Measurements from ENCODE around the gene ORC1. TPM values are rescaled to one million over a fixed set of nuclear protein-coding genes. Genes with fewer than 3 reads are reported as not detected.
A peak's percentile ranks its signal among the peaks of the same experiment; 100 is the strongest.

ORC1 gene
- total RNA-seq, 1 donor from 2014 or later = 4.7 TPM

GRCh38 chr1:52435211-52435610 lies 31.0 kb upstream of the ORC1 start:
- no peak overlapping the region for H3K4me3 Mint-ChIP-seq
- no peak for DNase-seq (ENCODE audit: low spot score in 2 of 2, unreplicated experiment in 2 of 2)
- H3K27ac Mint-ChIP-seq = no peak overlapping the region
- H3K9me3 Mint-ChIP-seq = no peaks in the 10 kb centered on the region
- no peaks in the 10 kb centered on the region for H3K27me3 Mint-ChIP-seq (ENCODE audit: low read depth)
- peaks cover 48% of the 10 kb centered on the region for H3K36me3 Mint-ChIP-seq
- H3K4me1 Mint-ChIP-seq = no peaks in the 10 kb centered on the region
- TF ChIP-seq CTCF (IDR thresholded peaks at IDR 0.05; ENCODE audit: unreplicated experiment) = no peak

GRCh38 chr1:52432807-52433206 lies 28.6 kb upstream of the ORC1 start:
- Mint-ChIP-seq H3K4me3 (no peak overlapping the region), H3K36me3 (peaks cover 38% of the 10 kb centered on the region), H3K9me3 (no peaks in the 10 kb centered on the region), H3K4me1 (peaks cover 2% of the 10 kb centered on the region), H3K27me3 (ENCODE audit: low read depth) (no peaks in the 10 kb centered on the region), H3K27ac (no peak overlapping the region)
- TF ChIP-seq CTCF (IDR thresholded peaks at IDR 0.05; ENCODE audit: unreplicated experiment) = no peak
- no peak for DNase-seq (ENCODE audit: low spot score in 2 of 2, unreplicated experiment in 2 of 2)

DNA sequence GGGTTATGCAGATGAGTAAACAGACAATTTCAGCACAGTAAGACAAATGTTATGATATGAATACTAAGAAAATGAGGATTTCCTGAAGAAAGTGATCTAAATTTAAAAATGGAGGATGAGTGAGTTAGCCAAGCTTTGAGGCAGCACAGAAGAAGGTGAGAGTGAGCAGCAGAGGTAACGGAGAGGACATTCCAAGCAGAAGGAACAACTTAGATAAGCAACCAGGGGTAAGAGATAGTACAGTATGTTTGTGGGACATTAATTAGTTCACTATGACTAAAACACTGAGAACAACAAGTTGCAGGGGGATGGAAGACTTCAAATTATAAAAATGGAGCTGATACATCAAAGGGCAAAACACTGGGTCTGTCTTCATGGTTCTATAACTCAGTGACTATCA lies 22.9 kb upstream of the ORC1 start:
- H3K4me3 Mint-ChIP-seq = no peak overlapping the region
- H3K36me3 Mint-ChIP-seq = peaks cover 27% of the 10 kb centered on the region
- TF ChIP-seq CTCF (IDR thresholded peaks at IDR 0.05; ENCODE audit: unreplicated experiment) = no peak
- H3K9me3 Mint-ChIP-seq = no peaks in the 10 kb centered on the region
- H3K4me1 Mint-ChIP-seq = peaks cover 25% of the 10 kb centered on the region
- DNase-seq (ENCODE audit: low spot score in 2 of 2, unreplicated experiment in 2 of 2) = no peak
- no peaks in the 10 kb centered on the region for H3K27me3 Mint-ChIP-seq (ENCODE audit: low read depth)
- H3K27ac Mint-ChIP-seq = peak overlapping the region; percentile 11

DNA sequence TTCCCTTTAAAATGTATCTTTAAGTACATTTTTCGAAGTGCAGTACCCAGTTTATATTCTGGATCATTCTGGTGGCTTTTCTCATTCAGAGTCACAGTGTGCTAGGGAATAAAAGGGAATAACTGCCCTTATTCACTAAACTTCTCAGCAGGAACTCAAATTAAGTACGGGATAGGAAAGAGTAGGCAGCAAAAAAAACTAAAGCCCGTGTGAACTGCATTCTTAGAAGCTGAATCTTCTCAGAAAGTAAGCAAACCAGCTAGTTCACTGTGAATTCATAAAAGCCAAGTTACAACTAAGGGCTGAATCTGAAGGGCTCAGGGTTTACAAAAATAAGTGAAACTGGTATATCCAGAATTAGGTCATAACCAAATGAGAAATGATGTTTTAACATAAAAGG lies 22.1 kb upstream of the ORC1 start:
- no peak overlapping the region for H3K4me3 Mint-ChIP-seq

GRCh38 chr1:52424813-52425212 lies 20.6 kb upstream of the ORC1 start:
- Mint-ChIP-seq H3K9me3 (no peaks in the 10 kb centered on the region), H3K27ac (no peak overlapping the region)
- TF ChIP-seq CTCF (IDR thresholded peaks at IDR 0.05; ENCODE audit: unreplicated experiment) = no peak

More for the DNA sequence above, 22.1 kb upstream of the ORC1 start:
- no peak for DNase-seq (ENCODE audit: low spot score in 2 of 2, unreplicated experiment in 2 of 2)
- peaks cover 25% of the 10 kb centered on the region for H3K4me1 Mint-ChIP-seq
- H3K27me3 Mint-ChIP-seq (ENCODE audit: low read depth) = no peaks in the 10 kb centered on the region
- no peak for TF ChIP-seq CTCF (IDR thresholded peaks at IDR 0.05; ENCODE audit: unreplicated experiment)
- peak overlapping the region; percentile 77 for H3K27ac Mint-ChIP-seq
- peaks cover 24% of the 10 kb centered on the region for H3K36me3 Mint-ChIP-seq
- H3K9me3 Mint-ChIP-seq = no peaks in the 10 kb centered on the region

DNA sequence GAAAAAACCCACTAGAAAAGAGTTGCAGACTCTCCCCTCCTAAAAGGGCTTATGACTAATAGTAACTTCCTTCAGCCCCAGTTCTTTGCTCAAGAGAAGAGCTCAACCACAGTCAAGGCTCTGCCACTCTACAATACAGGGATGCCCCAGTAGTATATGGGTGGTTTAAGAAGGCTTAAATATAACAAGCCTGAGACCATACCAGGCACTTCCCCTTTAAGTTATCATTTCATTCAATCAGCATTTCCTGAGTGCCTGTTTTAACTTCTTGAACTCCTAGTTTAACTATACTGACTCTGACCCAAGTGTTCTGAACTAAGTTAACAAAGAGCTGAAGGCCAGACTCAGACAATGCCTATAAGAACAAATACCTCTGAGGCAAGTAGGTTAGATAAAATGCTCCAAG lies 20.0 kb upstream of the ORC1 start:
- Mint-ChIP-seq H3K4me1 (peaks cover 25% of the 10 kb centered on the region), H3K27ac (peak overlapping the region; percentile 51), H3K9me3 (no peaks in the 10 kb centered on the region), H3K4me3 (no peak overlapping the region), H3K27me3 (ENCODE audit: low read depth) (no peaks in the 10 kb centered on the region), H3K36me3 (peaks cover 25% of the 10 kb centered on the region)
- no peak for TF ChIP-seq CTCF (IDR thresholded peaks at IDR 0.05; ENCODE audit: unreplicated experiment)
- no peak for DNase-seq (ENCODE audit: low spot score in 2 of 2, unreplicated experiment in 2 of 2)

More at GRCh38 chr1:52424813-52425212, 20.6 kb upstream of the ORC1 start:
- Mint-ChIP-seq H3K36me3 (peaks cover 20% of the 10 kb centered on the region), H3K4me1 (peaks cover 25% of the 10 kb centered on the region), H3K4me3 (no peak overlapping the region), H3K27me3 (ENCODE audit: low read depth) (no peaks in the 10 kb centered on the region)
- DNase-seq (ENCODE audit: low spot score in 2 of 2, unreplicated experiment in 2 of 2) = no peak

All from mesothelial cell of epicardium (in vitro differentiated cells).